DND-41 (cell line): ENCODE measurements around the gene C1orf210.

Experiments
- ATAC-seq: fragments of 200-7000 bp; cut with Tn5 transposase; 3 replicates; pipeline ENCODE4 v1.9.1; 2021; ENCODE audit warnings: low read depth; ENCODE audit not compliant: insufficient read depth
- DNase-seq: peaks from one replicate; pipeline ENCODE4 v3.0.0-alpha.2; 2020
- H2AFZ ChIP-seq: 2 replicates; pipeline ENCODE4 v1.6.0; 2012; ENCODE audit warnings: low read depth, low read length
- H3K27ac ChIP-seq: 2 replicates; pipeline ENCODE4 v1.5.1; 2012; ENCODE audit warnings: low read length, inconsistent platforms
- H3K27me3 ChIP-seq: fragments of 200-600 bp; sonication (generic); 2 replicates; pipeline ENCODE4 v1.6.0; 2012; ENCODE audit warnings: low read length, mild to moderate bottlenecking, inconsistent platforms; ENCODE audit not compliant: insufficient read depth, poor library complexity
- H3K36me3 ChIP-seq: 2 replicates; pipeline ENCODE4 v1.5.1; 2012; ENCODE audit warnings: low read length, inconsistent platforms; ENCODE audit not compliant: insufficient read depth
- H3K4me1 ChIP-seq: 2 replicates; pipeline ENCODE4 v1.5.1; 2012; ENCODE audit warnings: mild to moderate bottlenecking, low read length; ENCODE audit not compliant: insufficient read depth
- H3K4me2 ChIP-seq: 2 replicates; pipeline ENCODE4 v1.6.0; 2012; ENCODE audit warnings: mild to moderate bottlenecking, moderate library complexity, low read length, inconsistent platforms; ENCODE audit not compliant: insufficient read depth
- H3K4me3 ChIP-seq, 2 experiments: fragments of 200-600 bp in 1 of 2; shearing (Covaris generic) in 1 of 2; 2 replicates each; pipeline ENCODE4 v1.5.1; 2012 to 2016; ENCODE audit warnings: inconsistent platforms in 2 of 2, low read length in 2 of 2, mild to moderate bottlenecking in 2 of 2, low read depth in 1 of 2, moderate library complexity in 1 of 2
- H3K79me2 ChIP-seq: 2 replicates; pipeline ENCODE4 v1.6.0; 2012; ENCODE audit warnings: low read length, inconsistent platforms; ENCODE audit not compliant: insufficient read depth
- H3K9ac ChIP-seq: 2 replicates; pipeline ENCODE4 v1.6.0; 2012; ENCODE audit warnings: low read depth, mild to moderate bottlenecking, inconsistent platforms, low read length, moderate library complexity
- H3K9me3 ChIP-seq: 2 replicates; pipeline ENCODE4 v1.5.1; 2012; ENCODE audit warnings: low read length, moderate library complexity, mild to moderate bottlenecking, inconsistent platforms; ENCODE audit not compliant: insufficient read depth, severe bottlenecking
- H4K20me1 ChIP-seq: 2 replicates; pipeline ENCODE4 v1.6.0; 2012; ENCODE audit warnings: low read length; ENCODE audit not compliant: insufficient read depth
- EZH2 ChIP-seq: IDR thresholded peaks from 3 replicates; pipeline ENCODE4 v1.6.1; 2012; ENCODE audit warnings: borderline replicate concordance, low read depth, mild to moderate bottlenecking, moderate library complexity, low read length, inconsistent platforms; ENCODE audit not compliant: severe bottlenecking
- TF ChIP-seq, protein P1 (sequence below): IDR thresholded peaks from 2 replicates; pipeline ENCODE4 v1.5.1; 2012; ENCODE audit warnings: borderline replicate concordance, low read length, moderate library complexity, mild to moderate bottlenecking; ENCODE audit not compliant: poor library complexity, severe bottlenecking; ENCODE audit errors: extremely low read depth

Gene C1orf210

DNA sequence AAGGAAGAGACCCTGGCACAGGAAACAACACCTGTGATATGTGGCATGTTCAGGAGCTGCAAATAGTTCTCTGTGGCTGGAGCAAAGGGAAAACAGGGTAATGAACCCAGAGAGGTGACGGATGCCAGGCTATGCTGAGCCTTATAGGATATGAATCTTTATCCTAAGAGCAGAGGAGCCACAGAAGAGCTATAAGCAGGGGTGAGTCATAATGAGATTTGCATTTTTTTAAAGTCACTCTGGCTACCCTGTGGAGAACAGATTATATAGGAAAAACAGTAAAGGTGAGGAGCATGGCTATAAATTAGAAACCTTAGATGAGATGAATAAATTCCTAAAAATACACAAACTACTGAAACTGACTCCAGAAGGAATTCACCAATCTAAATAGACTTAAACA is 39.4 kb upstream of the C1orf210 start:
- DNase-seq (no peak), ATAC-seq (no peak)
- Histone ChIP-seq H4K20me1 (no peaks in the 10 kb centered on the region), H3K79me2 (no peaks in the 10 kb centered on the region), H3K27me3 (no peaks in the 10 kb centered on the region), H3K27ac (no peak overlapping the region), H3K4me1 (no peaks in the 10 kb centered on the region), H3K4me3 (no peak overlapping the region), H3K4me2 (no peak overlapping the region), H3K9ac (no peak overlapping the region), H2AFZ (no peak overlapping the region), H3K36me3 (no peaks in the 10 kb centered on the region), H3K9me3 (peaks cover 14% of the 10 kb centered on the region)
- TF ChIP-seq, protein P1, sequence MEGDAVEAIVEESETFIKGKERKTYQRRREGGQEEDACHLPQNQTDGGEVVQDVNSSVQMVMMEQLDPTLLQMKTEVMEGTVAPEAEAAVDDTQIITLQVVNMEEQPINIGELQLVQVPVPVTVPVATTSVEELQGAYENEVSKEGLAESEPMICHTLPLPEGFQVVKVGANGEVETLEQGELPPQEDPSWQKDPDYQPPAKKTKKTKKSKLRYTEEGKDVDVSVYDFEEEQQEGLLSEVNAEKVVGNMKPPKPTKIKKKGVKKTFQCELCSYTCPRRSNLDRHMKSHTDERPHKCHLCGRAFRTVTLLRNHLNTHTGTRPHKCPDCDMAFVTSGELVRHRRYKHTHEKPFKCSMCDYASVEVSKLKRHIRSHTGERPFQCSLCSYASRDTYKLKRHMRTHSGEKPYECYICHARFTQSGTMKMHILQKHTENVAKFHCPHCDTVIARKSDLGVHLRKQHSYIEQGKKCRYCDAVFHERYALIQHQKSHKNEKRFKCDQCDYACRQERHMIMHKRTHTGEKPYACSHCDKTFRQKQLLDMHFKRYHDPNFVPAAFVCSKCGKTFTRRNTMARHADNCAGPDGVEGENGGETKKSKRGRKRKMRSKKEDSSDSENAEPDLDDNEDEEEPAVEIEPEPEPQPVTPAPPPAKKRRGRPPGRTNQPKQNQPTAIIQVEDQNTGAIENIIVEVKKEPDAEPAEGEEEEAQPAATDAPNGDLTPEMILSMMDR = no peak
- TF ChIP-seq EZH2 = no peak

DNA sequence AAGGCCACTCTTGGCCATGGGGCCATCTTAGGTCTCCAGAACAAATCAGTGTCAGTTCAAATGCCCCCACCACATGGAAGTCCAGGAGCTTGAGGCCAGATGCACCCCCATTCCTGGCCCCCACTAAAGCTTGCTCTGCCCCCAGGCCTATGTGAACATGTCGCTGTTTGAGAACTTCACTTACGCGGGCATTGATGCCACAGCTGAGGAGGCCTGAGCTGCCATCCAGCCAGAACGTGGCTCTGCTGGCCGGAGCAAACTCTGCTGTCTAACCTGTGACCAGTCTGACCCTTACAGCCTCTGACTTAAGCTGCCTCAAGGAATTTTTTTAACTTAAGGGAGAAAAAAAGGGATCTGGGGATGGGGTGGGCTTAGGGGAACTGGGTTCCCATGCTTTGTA is 37.1 kb upstream of the C1orf210 start:
- H3K9me3 ChIP-seq = peaks cover 6% of the 10 kb centered on the region
- no peak for DNase-seq
- H2AFZ ChIP-seq = no peak overlapping the region
- no peak overlapping the region for H3K9ac ChIP-seq
- no peaks in the 10 kb centered on the region for H3K36me3 ChIP-seq
- no peaks in the 10 kb centered on the region for H3K4me1 ChIP-seq
- H4K20me1 ChIP-seq = no peaks in the 10 kb centered on the region
- no peaks in the 10 kb centered on the region for H3K79me2 ChIP-seq
- H3K4me3 ChIP-seq = no peak overlapping the region
- TF ChIP-seq EZH2 = no peak
- TF ChIP-seq, protein P1 = no peak
- H3K27me3 ChIP-seq = no peaks in the 10 kb centered on the region
- no peak for ATAC-seq
- no peak overlapping the region for H3K27ac ChIP-seq
- H3K4me2 ChIP-seq = no peak overlapping the region

DNA sequence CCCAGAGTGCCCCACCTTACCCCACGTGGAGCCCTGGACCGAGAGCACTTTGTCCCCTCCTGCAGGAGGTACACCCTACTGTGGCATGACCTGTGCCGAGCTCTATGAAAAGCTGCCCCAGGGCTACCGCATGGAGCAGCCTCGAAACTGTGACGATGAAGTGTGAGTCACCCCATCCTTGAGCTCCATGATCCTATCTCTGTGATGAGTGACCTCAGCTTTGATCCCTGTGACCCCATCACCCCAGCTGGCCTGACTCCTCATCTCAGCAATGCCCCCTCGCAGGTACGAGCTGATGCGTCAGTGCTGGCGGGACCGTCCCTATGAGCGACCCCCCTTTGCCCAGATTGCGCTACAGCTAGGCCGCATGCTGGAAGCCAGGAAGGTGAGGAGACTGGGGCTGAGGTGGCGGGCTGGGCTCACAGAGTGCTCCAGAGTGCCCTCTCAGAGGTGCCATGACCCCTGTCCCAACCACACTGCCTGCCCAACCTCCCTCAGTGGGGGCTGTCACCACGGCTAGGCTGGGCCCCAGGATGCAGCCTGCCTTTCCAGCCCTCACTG is 36.0 kb upstream of the C1orf210 start:
- H3K4me2 ChIP-seq = no peak overlapping the region
- ATAC-seq (no peak), DNase-seq (no peak)
- no peak for TF ChIP-seq EZH2
- H3K4me1 ChIP-seq = no peaks in the 10 kb centered on the region
- H4K20me1 ChIP-seq = no peaks in the 10 kb centered on the region
- no peak overlapping the region for H3K4me3 ChIP-seq
- H3K9ac ChIP-seq = no peak overlapping the region
- no peak overlapping the region for H2AFZ ChIP-seq
- H3K27me3 ChIP-seq = no peaks in the 10 kb centered on the region
- peaks cover 6% of the 10 kb centered on the region for H3K9me3 ChIP-seq
- H3K79me2 ChIP-seq = no peaks in the 10 kb centered on the region
- H3K36me3 ChIP-seq = no peaks in the 10 kb centered on the region
- H3K27ac ChIP-seq = no peak overlapping the region

DNA sequence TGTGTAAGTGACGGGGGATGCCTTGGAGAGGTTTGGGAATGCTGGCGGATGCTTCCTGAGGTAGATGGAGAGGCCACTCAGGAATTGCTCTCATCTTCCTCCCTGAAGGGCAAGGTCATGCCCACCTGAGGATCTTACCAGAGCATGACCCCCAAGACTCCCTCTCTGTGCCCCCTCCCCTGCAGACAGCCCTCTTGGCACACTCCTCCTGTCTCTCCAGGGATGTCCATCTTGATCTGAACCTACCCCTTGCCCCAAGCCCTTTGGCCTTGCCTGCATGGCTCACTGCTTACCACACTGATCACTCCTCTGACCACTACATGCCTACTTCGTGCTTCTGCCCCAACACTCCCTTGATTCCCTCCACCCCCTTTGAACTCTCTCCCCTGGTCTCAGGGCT is 34.4 kb upstream of the C1orf210 start:
- H3K4me3 ChIP-seq = no peak overlapping the region
- H3K9me3 ChIP-seq = no peaks in the 10 kb centered on the region
- no peak overlapping the region for H3K9ac ChIP-seq
- H3K36me3 ChIP-seq = no peaks in the 10 kb centered on the region
- TF ChIP-seq, protein P1 = no peak
- TF ChIP-seq EZH2 = no peak
- no peak overlapping the region for H3K27ac ChIP-seq
- no peaks in the 10 kb centered on the region for H4K20me1 ChIP-seq
- ATAC-seq = no peak
- DNase-seq = no peak
- H3K4me2 ChIP-seq = no peak overlapping the region
- H3K4me1 ChIP-seq = no peaks in the 10 kb centered on the region
- H2AFZ ChIP-seq = no peak overlapping the region
- H3K79me2 ChIP-seq = no peaks in the 10 kb centered on the region
- no peaks in the 10 kb centered on the region for H3K27me3 ChIP-seq
